NCI-H1436 treated with DMSO at 0.1 percent for 48 hours (cell line): ENCODE measurements around the gene PPIE.
"Not testable (repeated sequence)": the region's sequence is repeated elsewhere in the genome, so short reads cannot be mapped to it uniquely, and the experiment has no call there.

Experiments used
- DNase-seq: peaks from one replicate; lab custom pipeline; 2025; lab: John Stamatoyannopoulos, UW

Gene PPIE

DNA sequence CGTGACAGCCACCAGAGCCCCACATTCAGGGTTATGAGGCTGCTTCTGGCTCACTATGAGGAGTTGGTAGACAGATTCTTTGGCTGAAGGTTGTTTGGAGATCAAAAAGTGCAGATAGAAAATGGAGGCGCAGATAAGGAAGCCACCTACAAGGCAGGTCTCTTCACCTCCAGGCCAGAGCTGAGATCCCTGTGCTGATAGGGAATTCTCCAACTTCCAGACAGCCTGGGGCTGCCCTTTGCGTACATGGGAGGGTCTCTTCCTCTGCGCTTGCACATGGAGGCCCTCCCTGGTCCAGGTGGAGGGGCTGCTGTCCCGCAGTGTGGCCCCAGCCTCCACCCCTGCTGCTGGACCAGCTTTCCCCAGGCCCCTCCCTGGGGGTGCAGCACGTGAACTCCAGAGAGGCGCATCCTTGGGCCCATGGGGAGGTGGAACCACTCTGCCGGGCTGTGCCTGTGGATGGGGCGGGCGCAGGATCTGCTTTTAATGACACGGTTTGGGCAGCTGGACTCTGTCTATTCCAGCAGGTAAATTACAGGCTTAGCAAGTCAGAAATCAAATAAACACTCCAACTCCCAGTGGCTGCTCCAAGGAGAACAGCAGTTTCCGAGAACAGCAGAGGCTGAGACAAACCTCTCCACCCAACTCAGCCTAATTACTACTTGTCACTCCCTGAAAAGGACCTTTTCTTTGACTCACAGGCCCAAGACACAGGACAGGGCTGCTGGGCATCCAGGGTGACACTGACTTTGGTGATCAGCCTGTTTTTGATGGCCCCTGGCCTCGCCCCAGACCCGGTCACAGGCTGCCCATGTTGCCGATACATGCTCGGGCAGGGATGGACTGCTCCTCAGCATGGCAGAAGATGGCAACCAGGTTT, 20.1 kb downstream of the PPIE start:
- DNase-seq, result no peak

DNA sequence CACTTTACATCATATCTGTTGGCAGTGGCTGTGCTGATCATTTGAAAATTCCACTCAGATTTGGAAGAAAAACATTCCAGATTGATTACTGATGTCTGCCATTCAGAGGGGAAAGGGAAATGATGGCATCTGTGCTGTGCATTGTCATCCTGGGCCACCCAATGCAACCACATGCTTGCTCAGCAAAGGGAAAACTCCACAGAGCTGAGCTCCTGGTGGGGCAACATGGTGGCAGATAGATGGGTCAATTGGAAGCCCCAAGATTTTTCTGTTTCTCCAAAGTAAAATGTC, 20.7 kb downstream of the PPIE start:
- DNase-seq, result no peak

DNA sequence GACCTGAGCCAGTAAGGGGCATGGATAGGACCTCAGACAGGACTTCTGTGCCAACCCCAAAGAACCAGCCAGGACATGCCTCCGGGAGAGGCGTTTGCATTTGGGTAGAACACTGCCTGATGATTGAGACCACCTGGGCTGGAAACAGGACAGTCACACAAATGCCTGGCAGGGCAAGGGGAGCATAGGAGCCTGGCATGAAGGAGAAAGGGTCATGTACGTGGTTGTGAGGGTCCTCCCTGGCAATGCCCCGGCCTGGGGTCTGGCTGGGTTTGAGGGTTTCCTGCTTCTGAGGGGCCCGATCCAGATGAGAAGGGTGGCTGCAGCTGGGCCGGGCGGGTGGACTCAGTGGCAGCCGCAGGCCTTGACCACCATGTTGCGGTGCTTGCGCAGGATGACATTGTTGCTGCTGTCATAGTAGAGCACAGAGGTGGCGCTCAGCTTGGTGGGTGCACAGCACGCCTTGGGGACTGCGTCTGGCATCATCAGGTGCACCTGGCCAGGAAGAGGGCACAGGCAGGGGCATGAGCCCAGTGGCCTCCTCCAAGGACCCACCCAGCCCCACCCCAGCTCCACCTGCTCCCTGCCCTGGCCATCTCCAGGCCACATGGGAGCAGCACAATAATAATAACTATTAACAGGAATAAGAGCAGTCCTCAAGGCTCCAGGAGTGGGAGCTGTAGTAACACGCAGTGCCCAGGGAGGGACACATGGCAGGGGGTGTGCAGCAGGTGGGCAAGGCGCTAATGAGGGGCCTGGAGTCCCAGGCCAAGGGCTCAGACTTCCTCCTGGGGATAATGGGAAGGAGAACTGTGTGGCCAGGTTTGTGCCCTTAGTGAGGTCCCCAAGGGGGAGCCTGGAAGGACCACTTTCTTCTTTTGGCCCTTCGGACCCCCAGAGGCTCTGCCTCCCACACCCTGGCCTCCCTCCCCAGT, 21.7 kb downstream of the PPIE start:
- no peak for DNase-seq

DNA sequence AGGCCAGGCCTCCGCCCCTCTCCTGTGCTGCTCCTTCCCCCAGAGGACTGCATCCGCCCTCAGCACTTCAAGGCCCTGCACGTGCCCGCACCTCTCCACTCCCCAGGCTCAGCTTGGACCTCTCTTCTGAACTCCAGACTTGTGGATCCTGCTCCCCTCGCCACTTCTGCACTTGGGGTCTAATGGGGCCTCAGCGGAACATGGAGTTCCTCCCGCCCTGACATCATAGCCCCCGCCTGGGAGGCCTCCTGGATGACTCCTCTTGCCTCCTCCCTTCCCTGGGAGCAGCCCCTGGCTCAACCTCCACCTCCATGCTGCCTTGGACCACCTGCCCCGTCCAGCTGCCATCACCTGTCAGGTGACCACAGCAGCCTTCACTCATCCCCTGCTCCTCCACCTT, 22.3 kb downstream of the PPIE start:
- DNase-seq, result no peak

DNA sequence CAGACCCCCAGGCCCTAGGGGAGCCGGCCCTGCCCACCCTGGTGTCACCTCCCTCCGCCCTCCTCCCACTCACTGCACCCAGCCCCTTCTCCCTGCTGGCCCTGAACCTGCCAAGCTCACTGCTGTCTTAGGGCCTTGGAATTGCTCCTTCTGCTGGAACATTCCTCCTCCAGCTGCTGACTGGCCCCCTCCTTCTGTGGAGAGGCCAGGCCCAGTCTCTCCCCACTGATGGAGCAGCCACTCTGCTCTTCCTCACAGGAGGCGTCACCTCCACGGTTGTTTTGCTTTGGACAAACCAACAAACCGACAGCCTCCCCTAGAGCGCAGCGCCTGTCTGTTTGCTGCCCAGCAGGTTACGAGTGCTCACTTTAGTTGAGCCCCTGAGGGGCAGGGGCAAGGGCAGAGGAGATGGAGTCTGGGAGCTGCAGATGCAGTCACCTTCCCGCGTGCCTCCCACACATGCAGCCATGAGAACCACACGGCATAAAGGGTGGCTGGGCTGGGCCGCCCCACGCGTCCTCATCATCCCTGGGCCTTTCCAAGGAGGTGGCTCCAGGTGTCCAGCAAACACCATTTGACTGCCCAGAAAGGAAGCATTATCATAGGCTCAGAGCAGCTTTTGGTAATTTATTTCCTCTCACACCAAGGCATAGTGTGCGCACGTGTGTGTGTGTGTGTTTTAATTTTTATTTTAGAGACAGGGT, 23.0 kb downstream of the PPIE start:
- no peak for DNase-seq

DNA sequence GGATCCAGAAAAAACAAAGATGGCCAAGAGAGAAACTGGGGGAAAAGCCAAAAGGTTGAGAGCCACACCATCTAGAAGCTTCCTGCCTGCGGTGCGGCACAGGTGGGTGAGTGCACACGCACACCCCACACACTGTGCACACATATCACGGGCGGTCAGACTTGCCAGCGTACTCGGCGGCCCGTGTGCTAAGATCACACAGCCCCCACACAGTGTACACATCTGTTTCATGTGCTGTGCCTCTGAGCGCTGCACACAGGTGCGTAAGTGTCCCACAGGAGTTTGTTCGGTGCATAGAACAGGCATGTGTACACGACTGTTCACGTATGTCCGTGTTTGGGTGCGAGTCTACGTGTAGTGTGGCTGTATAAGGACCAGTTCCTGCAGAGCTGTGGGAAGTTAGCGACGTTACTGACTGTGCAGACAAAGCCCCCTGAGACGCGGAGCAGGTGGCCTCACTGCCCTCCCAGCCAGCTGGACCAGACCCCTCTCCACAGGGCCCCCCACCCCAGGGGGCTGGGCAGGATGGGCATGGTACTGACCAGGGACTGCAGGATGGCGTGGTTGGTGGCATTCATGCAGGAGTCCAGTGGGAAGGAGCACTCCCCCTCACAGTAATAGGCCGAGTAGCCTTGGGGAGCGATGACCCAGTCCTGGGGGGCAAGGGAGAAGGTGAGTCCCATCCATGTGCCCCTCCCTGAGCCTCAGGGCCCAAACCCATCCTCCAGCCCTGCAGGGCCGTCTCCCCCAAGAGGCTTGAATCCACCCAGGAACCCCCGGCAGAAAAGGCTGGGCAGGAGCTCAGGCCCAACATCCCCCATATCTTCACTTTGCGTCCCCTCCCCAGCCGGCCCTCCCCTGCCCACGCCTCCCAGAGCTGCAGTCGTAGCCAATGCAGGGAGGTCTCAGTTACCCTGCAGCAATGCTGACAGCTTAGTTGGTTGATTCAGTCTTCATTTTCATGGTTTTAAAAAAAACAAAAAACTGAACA, 24.2 kb downstream of the PPIE start:
- no peak for DNase-seq

DNA sequence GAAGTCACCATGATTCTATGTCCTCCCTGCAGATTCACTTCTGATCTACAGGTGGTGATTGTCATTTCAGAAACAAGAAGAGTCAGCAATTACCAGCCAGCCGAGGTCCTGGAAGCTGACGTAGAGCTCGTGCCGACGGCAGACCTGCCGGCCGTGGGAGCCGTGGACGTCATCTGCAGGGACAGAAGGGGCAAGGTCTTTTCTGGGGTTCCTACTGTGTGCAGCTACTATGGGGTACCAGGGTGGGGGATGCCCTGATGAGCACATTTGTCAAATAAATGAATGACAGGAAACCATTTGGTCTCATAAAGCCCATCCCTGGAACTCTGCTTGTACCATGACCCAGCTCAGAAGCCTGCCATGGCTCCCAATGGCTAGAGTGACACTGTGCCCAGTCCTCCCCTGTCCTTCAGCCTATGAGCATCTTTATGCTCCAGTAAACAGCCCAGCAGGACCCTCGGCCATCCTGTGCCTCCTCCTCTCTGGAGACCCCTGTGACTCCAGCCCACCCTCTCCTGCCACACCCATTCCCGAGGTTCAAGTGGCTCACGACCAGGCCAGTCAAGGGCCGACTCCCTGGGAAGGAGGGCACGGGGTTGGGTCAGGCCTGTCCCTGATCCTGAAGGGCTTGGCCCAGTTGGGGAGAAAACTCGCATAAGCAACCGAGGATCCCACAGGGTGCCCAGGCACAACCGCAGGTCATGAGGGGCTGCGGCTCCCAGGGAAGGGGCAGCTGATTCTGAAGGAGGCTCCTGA, 25.1 kb downstream of the PPIE start:
- not testable (repeated sequence) for DNase-seq

DNA sequence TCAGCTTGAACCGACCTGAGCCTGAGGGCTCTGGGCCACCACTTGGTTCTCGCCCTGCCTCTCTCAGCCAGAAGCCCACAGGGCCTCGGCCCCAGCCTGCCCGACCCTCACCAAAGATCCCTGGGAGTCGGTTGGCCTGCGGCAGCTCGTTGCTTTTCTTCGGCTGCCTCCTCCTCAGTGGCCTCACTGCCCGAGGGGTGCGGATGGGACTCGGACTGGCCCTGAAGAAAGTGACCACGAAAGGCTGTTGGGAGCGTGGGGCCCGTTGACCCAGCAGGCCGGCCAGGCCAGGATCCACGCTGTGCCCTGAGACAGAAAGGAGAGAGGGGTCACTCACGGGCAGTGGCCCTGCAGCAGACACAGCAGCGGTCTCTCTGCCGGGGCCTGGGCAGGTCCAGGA, 25.8 kb downstream of the PPIE start:
- not testable (repeated sequence) for DNase-seq

DNA sequence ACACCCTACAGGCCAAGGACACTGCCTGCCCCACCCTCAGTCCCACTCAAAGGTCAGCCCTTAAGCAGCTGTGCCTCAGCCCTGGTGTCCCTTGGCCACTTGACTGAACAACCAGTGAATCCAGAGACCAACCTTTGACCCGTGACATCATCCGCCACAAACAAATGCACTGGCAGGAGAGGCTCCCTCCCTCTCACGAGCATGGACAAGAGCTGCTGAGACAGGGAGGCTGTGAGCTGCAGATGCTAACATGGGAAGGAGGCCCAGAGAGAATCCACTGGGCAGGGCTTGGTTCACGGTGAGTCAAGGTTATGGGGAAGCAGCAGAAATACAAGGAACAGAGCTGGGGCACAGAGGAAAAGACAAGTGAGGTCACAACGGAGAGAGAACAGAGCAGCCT, 27.8 kb downstream of the PPIE start:
- not testable (repeated sequence) for DNase-seq

DNA sequence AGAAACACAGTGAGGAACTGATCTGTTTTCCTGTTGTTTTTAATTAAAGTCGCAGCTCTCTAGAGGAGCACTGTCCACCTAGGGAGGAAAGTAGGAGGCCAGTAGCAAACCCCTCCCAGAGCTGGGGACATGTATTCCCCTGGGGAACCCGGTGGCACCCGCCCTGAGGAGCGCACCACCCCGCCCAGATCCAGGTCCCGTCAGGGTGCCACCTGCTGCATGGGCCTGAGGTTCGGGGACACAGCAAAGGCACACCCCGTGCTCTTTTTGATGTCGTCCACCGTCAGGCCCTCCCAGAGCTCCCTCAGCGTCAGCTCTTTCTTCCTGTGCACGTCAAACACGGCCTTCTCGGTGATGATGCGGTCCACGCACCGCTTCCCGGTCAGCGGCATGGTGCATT, 30.8 kb downstream of the PPIE start:
- DNase-seq, result not testable (repeated sequence)

DNA sequence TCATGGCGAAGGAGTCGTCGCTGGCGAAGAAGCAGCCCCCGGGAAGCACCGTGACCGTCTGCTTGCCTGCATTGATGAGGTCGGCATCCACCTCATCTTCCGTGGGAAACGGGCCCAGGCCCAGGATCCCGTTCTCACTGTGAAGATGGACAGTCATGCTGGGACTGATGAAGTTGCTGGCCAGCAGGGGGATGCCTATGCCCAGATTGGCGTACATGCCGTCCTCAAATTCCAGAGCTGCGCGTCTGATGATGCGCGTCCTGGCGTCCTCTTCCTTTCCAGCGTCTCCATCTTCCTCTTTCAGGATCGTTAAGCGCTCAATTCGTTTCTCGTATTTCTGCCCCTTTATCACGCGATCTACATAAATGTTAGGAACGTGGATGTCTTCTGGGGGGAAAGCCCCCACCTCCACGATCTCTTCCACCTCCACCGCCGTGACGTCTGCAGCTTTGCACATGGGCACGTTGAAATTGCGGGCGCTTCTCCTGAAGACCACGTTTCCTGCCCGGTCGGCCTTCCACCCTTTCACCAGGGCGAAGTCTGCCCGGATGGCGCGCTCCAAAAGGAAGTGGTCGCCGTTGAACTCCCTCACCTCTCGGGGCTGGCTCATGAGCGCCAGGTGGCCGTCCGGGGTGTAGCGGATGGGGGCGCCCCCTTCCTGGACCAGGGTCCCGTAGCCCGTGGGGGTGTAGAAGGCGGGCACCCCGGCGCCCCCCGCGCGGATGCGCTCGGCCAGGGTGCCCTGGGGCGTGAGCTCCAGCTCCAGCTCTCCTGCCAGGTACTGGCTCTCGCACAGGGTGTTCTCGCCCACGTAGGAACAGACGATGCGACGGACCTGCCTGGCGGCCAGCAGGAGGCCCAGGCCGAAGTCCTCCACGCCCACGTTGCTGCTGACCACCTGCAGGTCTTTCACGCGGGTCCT, 31.7 kb downstream of the PPIE start:
- DNase-seq, result not testable (repeated sequence)

DNA sequence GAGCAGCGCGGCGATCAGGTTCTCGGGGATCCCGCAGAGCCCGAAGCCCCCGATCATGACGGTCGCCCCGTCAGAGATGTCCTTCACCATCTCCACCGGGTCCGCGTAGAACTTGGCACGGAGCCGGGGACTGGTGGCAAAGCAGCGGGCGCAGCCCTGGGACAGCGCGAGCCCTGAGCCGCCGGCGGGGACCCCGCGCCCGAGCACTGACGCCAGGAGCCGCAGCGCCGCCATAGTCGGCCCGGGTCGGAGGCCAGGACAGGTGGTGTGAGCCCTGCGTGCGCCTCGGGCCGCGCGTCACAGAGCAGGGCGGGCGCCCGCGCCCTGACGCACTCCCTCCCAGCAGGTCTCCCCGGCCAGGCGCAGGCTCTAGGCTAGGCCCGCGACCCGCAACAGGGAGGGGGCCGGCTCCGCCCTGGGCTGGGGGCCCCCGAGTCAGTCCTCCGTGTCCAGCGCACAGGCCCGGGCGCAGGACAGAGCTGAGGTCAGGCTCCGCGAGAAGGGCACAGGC, 32.4 kb downstream of the PPIE start, which contains the start of gene OXCT2:
Gene OXCT2 (minus strand): TSS at position 327 of the 511 bp plus-strand sequence. CDS start 93 bp downstream, at position 234.
- not testable (repeated sequence) for DNase-seq

DNA sequence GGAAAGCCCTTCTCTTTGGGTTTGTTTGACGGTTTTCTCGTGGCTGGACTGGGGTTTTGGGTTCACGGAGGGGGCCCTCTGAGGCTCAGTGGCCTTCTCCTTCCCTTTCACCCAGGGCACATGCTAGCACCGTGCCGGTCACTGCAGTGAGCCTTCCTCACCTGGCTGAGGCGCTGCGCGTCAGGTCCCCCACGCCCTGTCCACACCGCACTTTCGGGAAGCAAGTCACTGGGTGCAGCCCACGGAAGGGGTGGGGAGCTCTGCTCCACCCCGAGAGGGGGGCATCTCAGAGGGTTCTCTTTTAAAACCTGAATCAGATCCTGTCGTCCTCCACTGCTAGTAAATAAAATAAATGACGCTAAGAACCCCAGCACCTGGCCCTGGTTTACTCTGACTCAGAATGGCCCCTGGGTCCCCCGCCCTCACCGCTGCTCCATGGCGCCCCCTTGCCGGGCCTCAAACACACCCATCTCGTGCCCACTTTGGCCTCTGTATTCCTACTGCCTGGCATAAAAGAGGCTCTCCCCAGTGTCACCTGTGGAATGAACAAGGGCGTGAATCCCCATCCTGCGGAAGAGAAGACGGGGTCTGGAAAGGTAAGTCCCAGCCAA, 34.8 kb downstream of the PPIE start:
- not testable (repeated sequence) for DNase-seq

DNA sequence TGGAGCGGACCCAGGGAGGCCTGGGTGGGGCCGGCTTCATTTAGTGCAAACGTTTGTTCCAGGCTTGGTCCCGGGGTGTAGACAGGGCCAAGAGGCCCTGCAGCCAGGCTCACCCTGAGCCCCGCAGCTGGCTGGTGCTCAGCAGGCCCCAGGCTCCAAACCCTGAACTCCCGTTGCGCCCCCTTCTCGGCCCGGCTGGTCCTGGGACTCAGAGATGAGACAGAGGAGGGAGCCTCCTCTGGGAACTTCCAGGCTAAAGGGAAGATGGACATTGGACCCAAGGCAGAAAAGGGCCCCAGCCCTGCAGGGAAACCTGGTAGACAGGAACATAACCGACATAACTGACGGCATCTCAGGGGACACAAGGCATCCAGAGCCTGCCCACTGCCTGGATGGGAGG, 36.5 kb downstream of the PPIE start:
- not testable (repeated sequence) for DNase-seq

DNA sequence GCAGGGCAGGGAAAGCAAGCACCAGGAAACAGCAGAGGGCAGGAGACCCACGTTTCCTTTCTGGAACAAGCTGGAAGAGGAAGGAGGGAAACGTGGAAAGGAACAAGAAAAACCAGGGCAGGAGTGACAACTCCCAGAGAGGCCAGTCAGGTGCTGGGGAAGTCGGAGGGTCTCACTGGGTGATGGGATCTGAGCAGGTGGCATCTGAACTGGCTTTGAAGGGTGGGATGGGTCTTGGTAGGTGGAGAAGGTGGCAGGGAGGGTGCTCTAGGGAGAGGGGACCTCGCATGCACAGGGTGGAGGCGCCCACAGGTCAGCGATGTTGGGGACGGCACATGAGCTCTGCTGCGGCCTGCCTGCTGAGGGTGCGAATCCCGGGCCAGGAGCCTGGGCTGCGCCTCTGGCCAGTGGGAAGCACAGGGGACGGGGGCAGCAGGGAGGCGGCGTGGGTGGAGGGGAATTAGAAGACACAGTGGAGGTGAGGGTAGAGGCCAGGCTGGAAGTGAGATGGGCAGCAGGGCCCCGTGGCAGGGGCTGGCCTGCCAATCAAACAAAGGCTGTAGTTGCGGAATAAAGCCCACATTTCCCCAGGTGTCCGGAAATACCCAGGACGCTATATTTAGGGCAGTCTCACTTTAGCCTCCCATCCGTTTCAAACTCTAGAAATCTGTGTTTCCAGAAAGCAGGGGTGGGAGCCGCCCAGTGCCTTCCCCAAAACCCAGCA, 37.2 kb downstream of the PPIE start:
- DNase-seq, result not testable (repeated sequence)

DNA sequence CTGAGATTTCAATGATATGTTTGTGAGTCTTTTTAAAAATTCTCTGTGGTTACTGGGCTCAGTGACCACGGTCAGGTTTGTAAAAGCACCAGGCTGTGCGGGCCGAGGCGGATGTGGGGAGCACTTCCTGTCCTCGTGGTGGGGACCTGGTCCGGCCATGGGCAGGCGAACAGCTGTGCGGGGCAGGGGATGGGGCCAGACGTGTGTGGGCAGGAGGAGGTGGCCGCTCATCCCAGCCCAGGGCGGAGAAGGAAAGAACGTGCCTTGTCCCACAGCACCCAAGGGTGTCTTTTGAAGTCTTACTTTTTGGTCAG, 37.7 kb downstream of the PPIE start:
- no peak for DNase-seq

DNA sequence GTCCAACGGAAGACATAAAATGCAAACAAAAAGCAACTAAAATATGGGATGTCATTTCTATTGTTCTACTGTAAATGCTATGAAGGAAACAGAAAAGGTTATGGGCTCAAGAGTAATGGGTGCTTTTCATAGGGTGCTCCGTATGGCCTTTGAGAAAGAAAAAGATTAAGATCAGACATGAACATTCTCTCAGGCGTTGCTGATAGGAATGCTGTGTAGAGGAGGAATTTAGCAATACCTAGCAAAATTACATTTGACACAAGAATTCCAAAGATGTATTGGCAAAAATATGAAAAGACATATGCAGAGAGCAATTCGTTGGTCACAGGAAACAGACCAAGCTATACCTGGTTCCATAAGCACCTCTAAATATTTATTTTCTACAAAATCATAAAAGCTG, 38.2 kb downstream of the PPIE start:
- no peak for DNase-seq

DNA sequence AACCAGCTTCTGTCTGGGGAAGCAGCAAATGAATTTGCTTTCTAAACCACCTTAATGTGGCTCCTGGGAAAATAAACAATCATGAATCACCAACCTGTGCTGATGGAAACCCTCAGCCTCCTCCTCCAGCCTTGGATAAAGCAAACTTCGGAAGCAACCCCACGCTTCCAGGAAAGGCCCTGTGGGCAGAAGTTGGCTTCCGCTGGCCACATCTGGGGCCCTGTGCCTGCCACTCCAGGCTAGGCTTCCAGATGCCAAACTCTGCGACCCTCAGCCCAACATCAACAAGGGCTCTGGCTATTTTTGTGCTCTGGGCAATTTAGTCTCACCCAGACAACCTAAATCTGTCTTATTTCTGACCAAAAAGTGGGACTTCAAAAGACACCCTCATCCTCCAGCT, 38.6 kb downstream of the PPIE start:
- DNase-seq, result no peak
